ENCODE data around the gene CDKN2AIPNL. TPM values are rescaled to one million over a fixed set of nuclear protein-coding genes. Genes with fewer than 3 reads are reported as not detected.

CDKN2AIPNL gene
- 37.1 and 45.1 TPM in 2 replicates for total RNA-seq

GRCh38 chr5:134411546-134412266 lies at the start of gene CDKN2AIPNL:
CDKN2AIPNL (minus strand) TSS chr5:134411881; CDS start chr5:134411854, 27 bp downstream.
- peak; percentile 64 for DNase-seq (ENCODE audit: low read depth)
- FAIRE-seq, result no peak
- peaks cover 2% of the 10 kb centered on the region for H3K36me3 ChIP-seq (ENCODE audit: control insufficient read depth, insufficient read depth, low read length)
- peak; percentile 89 for TF ChIP-seq CTCF (IDR thresholded peaks at IDR 0.05; ENCODE audit: insufficient read depth, low read length, severe bottlenecking)
- peak within 1 kb of the TSS; percentile 90 for H3K4me3 ChIP-seq (ENCODE audit: low read depth, low read length)
- H3K27me3 ChIP-seq (ENCODE audit: control insufficient read depth, insufficient read depth, low read length), result no peaks in the 10 kb centered on the region

GRCh38 chr5:134460551-134460950 lies 48.9 kb upstream of the CDKN2AIPNL start:
- no peak for FAIRE-seq
- DNase-seq (ENCODE audit: low read depth), result no peak
- H3K4me3 ChIP-seq (ENCODE audit: low read depth, low read length), result no peak overlapping the region
- TF ChIP-seq CTCF (IDR thresholded peaks at IDR 0.05; ENCODE audit: insufficient read depth, low read length, severe bottlenecking), result no peak
- no peaks in the 10 kb centered on the region for H3K27me3 ChIP-seq (ENCODE audit: control insufficient read depth, insufficient read depth, low read length)
- H3K36me3 ChIP-seq (ENCODE audit: control insufficient read depth, insufficient read depth, low read length), result no peaks in the 10 kb centered on the region

- Histone ChIP-seq H3K4me3 (ENCODE audit: low read depth, low read length) (no peak overlapping the region), H3K36me3 (ENCODE audit: control insufficient read depth, insufficient read depth, low read length) (no peaks in the 10 kb centered on the region), H3K27me3 (ENCODE audit: control insufficient read depth, insufficient read depth, low read length) (no peaks in the 10 kb centered on the region)
- no peak for TF ChIP-seq CTCF (IDR thresholded peaks at IDR 0.05; ENCODE audit: insufficient read depth, low read length, severe bottlenecking)
- no peak for FAIRE-seq
- no peak for DNase-seq (ENCODE audit: low read depth)
Measured at GRCh38 chr5:134459491-134459890, 47.8 kb upstream of the CDKN2AIPNL start.

GRCh38 chr5:134459010-134459403 lies 47.3 kb upstream of the CDKN2AIPNL start:
- H3K27me3 ChIP-seq (ENCODE audit: control insufficient read depth, insufficient read depth, low read length), result no peaks in the 10 kb centered on the region
- no peaks in the 10 kb centered on the region for H3K36me3 ChIP-seq (ENCODE audit: control insufficient read depth, insufficient read depth, low read length)
- H3K4me3 ChIP-seq (ENCODE audit: low read depth, low read length), result no peak overlapping the region
- TF ChIP-seq CTCF (IDR thresholded peaks at IDR 0.05; ENCODE audit: insufficient read depth, low read length, severe bottlenecking), result no peak
- DNase-seq (ENCODE audit: low read depth) (no peak), FAIRE-seq (no peak)

GRCh38 chr5:134458234-134459009 lies 46.7 kb upstream of the CDKN2AIPNL start:
- no peak for FAIRE-seq
- DNase-seq (ENCODE audit: low read depth), result peak; percentile 57
- no peak for TF ChIP-seq CTCF (IDR thresholded peaks at IDR 0.05; ENCODE audit: insufficient read depth, low read length, severe bottlenecking)
- Histone ChIP-seq H3K4me3 (ENCODE audit: low read depth, low read length) (no peak overlapping the region), H3K27me3 (ENCODE audit: control insufficient read depth, insufficient read depth, low read length) (no peaks in the 10 kb centered on the region), H3K36me3 (ENCODE audit: control insufficient read depth, insufficient read depth, low read length) (no peaks in the 10 kb centered on the region)
